Measurements from ENCODE around the gene SLC39A2. TPM values are rescaled to one million over a fixed set of nuclear protein-coding genes. Genes with fewer than 3 reads are reported as not detected.

SLC39A2 gene
- total RNA-seq, 1 donor from 2014 or later = 1.1 TPM

DNA sequence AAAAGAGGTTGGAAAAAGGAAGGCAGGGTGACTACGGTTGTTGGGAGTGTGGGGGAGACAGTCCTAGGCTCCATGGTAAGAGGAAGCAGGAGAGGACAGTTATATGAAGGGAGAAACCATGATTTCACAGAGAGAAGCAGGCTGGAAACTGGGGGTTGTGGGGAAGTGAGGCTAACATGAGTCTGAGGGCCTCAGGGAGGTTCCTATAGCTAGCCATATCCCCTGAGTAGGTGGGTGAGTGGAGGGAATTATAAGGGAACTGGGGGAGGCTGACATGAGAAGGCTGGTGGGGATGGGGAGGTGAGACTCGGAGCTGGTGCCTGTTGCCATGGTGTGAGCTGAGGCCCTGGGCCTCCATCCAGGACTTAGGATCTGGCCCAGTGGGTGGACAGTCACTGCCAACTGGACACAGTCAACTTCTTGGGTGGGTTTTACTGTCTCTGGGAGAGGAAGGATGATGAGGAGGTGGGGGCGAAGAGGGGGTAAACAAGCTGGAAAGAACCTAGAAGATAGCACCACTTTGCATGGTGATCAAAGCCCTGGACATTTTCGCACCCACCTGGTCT lies 34.1 kb downstream of the SLC39A2 start:
- no peak overlapping the region for H3K27ac Mint-ChIP-seq (ENCODE audit: unreplicated experiment)

GRCh38 chr14:21034707-21035106 lies 35.6 kb downstream of the SLC39A2 start, which contains the start of gene RNASE13:
TSS of gene RNASE13 (minus strand) at chr14:21034807. CDS start at chr14:21034288, 519 bp downstream.
- Mint-ChIP-seq H3K36me3 (ENCODE audit: unreplicated experiment) (no peaks in the 10 kb centered on the region), H3K4me1 (ENCODE audit: unreplicated experiment) (peaks cover 9% of the 10 kb centered on the region), H3K9me3 (ENCODE audit: unreplicated experiment) (no peaks in the 10 kb centered on the region), H3K27me3 (ENCODE audit: unreplicated experiment) (peaks cover 56% of the 10 kb centered on the region), H3K27ac (ENCODE audit: unreplicated experiment) (no peak within 1 kb of the TSS), H3K4me3 (ENCODE audit: unreplicated experiment) (no peak within 1 kb of the TSS)
- no peak for DNase-seq (ENCODE audit: extremely low spot score, unreplicated experiment)
- TF ChIP-seq, protein P1, sequence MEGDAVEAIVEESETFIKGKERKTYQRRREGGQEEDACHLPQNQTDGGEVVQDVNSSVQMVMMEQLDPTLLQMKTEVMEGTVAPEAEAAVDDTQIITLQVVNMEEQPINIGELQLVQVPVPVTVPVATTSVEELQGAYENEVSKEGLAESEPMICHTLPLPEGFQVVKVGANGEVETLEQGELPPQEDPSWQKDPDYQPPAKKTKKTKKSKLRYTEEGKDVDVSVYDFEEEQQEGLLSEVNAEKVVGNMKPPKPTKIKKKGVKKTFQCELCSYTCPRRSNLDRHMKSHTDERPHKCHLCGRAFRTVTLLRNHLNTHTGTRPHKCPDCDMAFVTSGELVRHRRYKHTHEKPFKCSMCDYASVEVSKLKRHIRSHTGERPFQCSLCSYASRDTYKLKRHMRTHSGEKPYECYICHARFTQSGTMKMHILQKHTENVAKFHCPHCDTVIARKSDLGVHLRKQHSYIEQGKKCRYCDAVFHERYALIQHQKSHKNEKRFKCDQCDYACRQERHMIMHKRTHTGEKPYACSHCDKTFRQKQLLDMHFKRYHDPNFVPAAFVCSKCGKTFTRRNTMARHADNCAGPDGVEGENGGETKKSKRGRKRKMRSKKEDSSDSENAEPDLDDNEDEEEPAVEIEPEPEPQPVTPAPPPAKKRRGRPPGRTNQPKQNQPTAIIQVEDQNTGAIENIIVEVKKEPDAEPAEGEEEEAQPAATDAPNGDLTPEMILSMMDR (IDR thresholded peaks at IDR 0.05) = no peak

More for the DNA sequence above, 34.1 kb downstream of the SLC39A2 start:
- peaks cover 52% of the 10 kb centered on the region for H3K27me3 Mint-ChIP-seq (ENCODE audit: unreplicated experiment)
- DNase-seq (ENCODE audit: extremely low spot score, unreplicated experiment) = no peak
- H3K9me3 Mint-ChIP-seq (ENCODE audit: unreplicated experiment) = no peaks in the 10 kb centered on the region
- H3K36me3 Mint-ChIP-seq (ENCODE audit: unreplicated experiment) = no peaks in the 10 kb centered on the region
- no peak overlapping the region for H3K4me3 Mint-ChIP-seq (ENCODE audit: unreplicated experiment)
- TF ChIP-seq, protein P1 (IDR thresholded peaks at IDR 0.05) = no peak
- H3K4me1 Mint-ChIP-seq (ENCODE audit: unreplicated experiment) = peaks cover under 1% of the 10 kb centered on the region

GRCh38 chr14:21036751-21037150 lies 37.7 kb downstream of the SLC39A2 start:
- TF ChIP-seq, protein P1 (IDR thresholded peaks at IDR 0.05) = no peak
- Mint-ChIP-seq H3K9me3 (ENCODE audit: unreplicated experiment) (no peaks in the 10 kb centered on the region), H3K36me3 (ENCODE audit: unreplicated experiment) (no peaks in the 10 kb centered on the region), H3K27me3 (ENCODE audit: unreplicated experiment) (peaks cover 47% of the 10 kb centered on the region), H3K27ac (ENCODE audit: unreplicated experiment) (no peak overlapping the region), H3K4me3 (ENCODE audit: unreplicated experiment) (no peak overlapping the region), H3K4me1 (ENCODE audit: unreplicated experiment) (peaks cover 13% of the 10 kb centered on the region)
- DNase-seq (ENCODE audit: extremely low spot score, unreplicated experiment) = no peak

DNA sequence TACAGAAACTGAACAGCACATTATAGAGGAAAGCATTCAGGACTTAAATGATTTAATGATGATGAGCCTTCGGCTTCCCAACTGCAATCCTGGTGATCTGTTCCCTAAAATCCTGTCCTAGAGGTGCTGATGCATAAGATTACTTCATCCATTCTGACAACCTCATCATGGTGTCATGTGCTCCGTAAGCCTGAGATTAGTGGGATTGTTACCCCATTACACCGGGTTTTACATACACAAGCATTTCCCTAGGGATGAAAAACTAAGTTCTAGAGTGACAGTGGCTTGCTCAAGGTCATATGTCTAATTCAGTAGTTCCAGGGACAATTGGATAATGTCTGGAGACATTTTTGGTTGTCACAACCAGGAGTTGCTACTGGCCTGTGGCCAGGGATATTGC lies 38.1 kb downstream of the SLC39A2 start:
- no peak for DNase-seq (ENCODE audit: extremely low spot score, unreplicated experiment)
- Mint-ChIP-seq H3K27ac (ENCODE audit: unreplicated experiment) (no peak overlapping the region), H3K9me3 (ENCODE audit: unreplicated experiment) (no peaks in the 10 kb centered on the region), H3K36me3 (ENCODE audit: unreplicated experiment) (no peaks in the 10 kb centered on the region), H3K4me1 (ENCODE audit: unreplicated experiment) (peaks cover 15% of the 10 kb centered on the region), H3K27me3 (ENCODE audit: unreplicated experiment) (peaks cover 43% of the 10 kb centered on the region), H3K4me3 (ENCODE audit: unreplicated experiment) (no peak overlapping the region)
- TF ChIP-seq, protein P1 (IDR thresholded peaks at IDR 0.05) = no peak

DNA sequence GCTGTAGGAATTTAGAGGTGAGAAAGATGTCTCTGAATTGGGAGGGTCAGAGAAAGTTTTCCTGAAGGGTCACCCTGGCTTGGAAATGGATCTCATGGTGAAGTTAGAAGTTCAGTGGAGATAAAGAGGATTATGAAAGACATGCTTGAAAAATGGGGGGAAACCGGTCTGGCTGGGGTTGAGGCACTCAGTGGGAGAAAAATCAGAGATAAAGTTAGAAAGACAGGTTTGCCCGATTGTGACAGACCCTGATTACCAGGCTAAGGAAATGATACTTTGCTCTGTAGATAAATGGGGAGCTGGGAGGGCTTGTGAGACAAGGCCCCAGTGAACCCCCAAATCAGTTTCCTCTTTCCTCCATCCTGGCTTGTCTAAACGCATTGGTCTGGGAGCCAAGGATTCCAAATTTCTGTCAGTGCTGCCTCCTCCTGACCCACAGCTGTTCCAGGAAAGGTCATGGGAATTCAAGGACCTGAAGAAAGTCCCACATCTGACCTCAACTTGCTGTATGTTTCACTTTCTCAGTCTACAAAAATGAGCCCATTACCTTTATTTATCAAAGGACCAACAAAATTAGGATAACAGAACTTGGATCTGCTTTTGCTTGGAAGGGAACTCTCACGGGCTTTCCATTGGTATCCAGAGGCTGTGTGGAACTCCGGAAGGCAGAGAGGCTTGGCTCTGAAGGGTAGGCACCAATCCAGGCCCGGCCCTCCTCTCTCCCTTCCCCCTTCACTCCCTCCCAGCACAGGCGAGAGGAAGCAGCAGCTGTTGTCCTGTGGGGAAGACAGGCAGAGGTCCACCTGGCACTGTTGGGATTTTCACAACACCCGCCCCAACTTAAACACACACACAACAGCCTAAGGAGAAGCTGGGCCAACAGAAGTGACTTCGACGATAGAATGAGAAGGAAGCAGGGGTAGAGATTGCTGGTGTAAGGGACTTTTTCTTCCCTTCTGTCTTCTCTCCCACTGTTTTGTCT lies 39.6 kb downstream of the SLC39A2 start:
- DNase-seq (ENCODE audit: extremely low spot score, unreplicated experiment) = no peak
- Mint-ChIP-seq H3K36me3 (ENCODE audit: unreplicated experiment) (no peaks in the 10 kb centered on the region), H3K9me3 (ENCODE audit: unreplicated experiment) (no peaks in the 10 kb centered on the region), H3K27me3 (ENCODE audit: unreplicated experiment) (peaks cover 32% of the 10 kb centered on the region), H3K4me3 (ENCODE audit: unreplicated experiment) (no peak overlapping the region), H3K4me1 (ENCODE audit: unreplicated experiment) (peaks cover 31% of the 10 kb centered on the region), H3K27ac (ENCODE audit: unreplicated experiment) (peak overlapping the region; percentile 28)
- TF ChIP-seq, protein P1 (IDR thresholded peaks at IDR 0.05) = no peak

Measured in osteocyte (in vitro differentiated cells).